Suppressor macrophage treated with lipopolysaccharide for 1 hour (primary cell): Measurements from ENCODE around the gene KLHL8.
"Not testable (repeated sequence)": the region's sequence is repeated elsewhere in the genome, so short reads cannot be mapped to it uniquely, and the experiment has no call there.

ENCODE experiments used
- DNase-seq, 3 donors: peaks; one replicate each; pipeline ENCODE4 v3.0.0-alpha.2; 2020 to 2022

The KLHL8 gene

GRCh38 chr4:87227751-87228151 is 7.3 kb upstream of the KLHL8 start:
- DNase-seq = peak; percentile 61 to 75 (median 62)

DNA sequence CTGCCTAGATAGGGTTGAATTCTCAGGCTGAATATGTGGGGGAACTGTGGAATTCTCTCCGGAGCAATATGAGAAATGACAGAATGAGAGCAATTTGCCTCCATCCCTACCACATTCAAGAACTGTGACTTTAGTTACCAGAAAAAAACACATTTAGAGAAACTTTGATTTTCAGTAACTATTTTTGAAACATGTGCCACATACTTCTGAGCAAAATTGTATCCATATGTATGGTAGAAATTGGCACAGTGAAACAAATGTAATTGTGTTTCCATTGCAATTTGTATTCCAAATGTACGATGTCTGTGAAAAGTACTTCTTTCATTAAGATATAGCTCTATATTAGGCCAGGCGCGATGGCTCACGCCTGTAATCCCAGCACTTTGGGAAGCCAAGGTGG is 5.5 kb upstream of the KLHL8 start:
- DNase-seq = peak in 1 of 3 donors; percentile 5

DNA sequence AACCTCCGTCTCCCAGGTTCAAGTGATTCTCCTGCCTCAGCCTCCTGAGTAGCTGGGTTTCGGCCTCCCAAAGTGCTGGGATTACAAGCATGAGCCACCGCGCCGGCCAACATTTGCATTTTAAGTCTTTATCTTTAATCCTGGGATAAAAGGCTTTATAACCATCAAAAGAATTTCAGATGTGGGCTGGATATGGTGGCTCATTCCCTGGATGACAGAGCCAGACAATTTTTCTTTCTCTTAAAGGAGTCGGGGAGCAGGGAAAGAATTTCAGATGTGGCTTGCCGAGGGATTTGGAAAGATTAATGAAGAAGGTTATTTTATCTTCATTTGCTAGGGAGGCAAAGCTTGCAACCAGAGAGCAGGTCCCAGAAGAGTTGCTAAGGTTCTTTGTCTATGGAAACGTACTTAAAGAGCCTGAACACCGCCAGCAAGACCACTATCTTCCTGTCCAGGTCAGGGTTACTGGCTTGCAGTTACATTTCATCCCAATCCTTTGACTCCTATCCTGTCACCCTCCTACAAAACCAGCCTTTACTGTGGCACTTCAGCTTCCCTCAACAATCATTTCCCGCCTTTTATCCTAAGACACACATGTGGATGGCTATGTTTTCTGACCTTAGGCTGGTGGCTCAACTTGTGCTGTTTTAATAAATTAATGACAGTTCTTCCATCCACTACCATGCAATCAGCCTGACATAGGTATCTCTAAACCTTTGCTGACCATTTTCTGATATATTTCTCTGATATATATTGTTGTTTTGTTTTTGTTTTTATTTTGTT is 3.9 kb upstream of the KLHL8 start:
- peak in 1 of 3 donors; percentile 15 for DNase-seq

DNA sequence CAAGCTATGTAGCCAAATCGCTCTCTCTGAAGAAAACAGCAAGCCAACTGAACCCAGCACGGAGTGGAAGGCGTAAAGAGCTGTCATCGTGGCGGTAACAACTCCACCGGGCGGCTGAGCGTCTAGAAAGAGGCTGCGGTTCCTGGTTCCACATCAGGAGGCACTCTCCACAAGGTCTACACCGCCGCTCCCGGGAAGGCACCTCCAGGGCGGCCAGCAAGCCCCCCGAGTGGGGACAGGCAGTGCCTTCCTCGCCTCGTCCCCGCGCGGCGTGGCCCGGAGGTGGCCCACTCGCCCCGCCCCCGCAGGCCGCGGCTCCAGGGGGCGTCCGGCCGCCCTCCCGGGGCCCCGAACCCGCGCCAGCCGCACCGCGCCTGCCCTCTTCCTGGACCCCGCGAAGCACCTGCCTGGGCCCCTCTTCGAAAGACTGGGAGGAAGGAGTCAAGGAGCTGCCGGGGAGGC is 755 bp downstream of the KLHL8 start:
- peak; percentile 58 to 72 (median 67) for DNase-seq

DNA sequence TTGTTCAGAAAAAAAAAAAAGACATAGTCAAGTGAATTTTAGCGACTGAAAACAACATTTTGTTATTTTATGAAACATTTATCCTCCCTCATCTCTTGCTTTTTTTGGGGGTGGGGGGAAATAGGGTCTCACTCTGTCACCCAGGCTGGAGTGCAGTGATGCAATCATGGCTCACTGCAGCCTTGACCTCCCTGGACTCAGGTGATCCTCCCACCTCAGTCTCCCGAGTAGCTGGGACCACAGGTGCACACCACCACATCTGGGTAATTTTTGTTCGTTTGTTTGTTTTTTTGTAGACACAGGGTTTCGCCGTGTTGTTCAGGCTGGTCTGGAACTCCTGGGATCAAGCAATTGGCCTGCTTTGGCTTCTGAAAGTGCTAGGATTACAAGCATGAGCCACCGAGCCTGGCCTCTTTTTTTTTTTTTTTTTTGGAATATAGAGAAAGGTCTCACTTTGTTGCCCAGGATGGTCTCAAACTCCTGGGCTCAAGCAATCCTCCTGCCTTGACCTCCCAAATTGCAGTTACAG is 3.1 kb downstream of the KLHL8 start:
- DNase-seq = not testable (repeated sequence)

DNA sequence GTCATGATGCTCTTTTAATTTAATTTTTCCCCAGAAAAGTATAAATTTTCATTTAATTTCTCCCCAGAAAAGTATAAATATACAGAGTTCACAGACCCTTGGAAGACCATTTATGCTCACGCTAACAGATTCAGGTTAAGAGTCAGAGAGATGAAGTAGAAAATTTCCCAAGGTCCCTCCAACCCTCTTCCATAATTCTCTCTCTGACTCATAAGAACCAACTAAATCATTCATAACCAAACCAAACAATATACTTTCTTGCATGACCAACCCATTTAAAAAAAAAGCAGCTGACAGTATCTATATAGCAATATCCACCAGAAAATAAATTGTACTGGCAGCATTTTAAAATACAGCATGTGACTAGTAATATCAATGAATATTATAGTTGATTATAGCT is 3.9 kb downstream of the KLHL8 start:
- peak in 2 of 3 donors; percentile 41 to 47 for DNase-seq

GRCh38 chr4:87213421-87214075 is 6.9 kb downstream of the KLHL8 start:
- DNase-seq = no peak

DNA sequence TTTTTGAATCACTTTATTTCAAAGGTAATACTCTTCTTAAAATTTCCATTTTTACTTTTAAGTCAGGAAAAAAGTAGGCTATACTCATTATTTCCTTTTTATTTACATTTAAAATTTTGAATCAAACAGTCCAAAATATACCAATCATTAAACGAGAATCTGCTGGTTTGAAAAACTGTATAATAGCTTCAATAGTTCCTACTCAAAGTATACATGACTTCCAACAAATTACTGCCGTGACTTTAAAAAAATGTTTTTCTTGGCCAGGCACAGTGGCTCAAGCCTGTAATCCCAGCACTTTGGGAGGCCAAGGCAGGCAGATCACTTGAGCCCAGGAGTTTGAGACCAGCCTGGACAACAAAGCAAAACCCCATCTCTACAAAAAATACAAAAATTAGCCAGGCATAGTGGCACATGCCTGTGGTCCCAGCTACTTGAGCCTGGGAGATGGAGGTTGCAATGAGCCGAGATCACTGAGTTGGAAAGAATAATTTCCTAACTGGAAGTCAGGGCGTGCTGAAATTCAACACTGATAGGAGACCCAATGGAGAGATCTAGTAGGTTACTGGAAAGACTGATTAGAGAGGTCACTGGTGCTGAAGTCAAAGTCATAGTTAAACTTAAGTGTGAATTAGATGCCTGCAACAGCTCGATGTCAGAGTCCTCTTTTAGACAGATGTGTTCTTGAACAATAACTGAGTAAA is 9.0 kb downstream of the KLHL8 start:
- DNase-seq = no peak

- peak; percentile 86 to 94 (median 92) for DNase-seq
Observed at GRCh38 chr4:87209696-87210095, 10.7 kb downstream of the KLHL8 start.

- DNase-seq = peak in 2 of 3 donors; percentile 4 to 21
Observed at GRCh38 chr4:87209182-87209581, 11.2 kb downstream of the KLHL8 start.

DNA sequence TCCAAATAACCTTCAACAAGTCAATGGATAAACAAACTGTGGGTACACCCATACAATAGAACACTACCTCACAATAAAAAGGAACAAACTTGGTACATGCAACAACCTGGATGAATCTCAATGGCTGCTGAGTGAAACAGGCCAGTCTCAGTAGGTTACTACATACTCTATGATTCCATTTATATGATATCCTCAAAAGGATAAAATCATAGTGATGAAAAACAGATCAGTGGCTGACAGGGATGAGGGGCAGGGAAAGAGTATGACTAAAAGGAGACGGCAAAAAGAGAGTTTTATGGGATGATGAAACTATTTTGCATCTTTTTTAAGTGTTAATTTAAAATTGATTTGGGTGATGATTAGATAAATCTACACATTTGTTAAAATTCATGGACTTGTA is 15.9 kb downstream of the KLHL8 start:
- DNase-seq = no peak

GRCh38 chr4:87196927-87197326 is 23.5 kb downstream of the KLHL8 start:
- no peak for DNase-seq

GRCh38 chr4:87196146-87196545 is 24.3 kb downstream of the KLHL8 start:
- DNase-seq = no peak

GRCh38 chr4:87193958-87194675 is 26.3 kb downstream of the KLHL8 start:
- DNase-seq = no peak

GRCh38 chr4:87192145-87192919 is 28.1 kb downstream of the KLHL8 start:
- no peak for DNase-seq

DNA sequence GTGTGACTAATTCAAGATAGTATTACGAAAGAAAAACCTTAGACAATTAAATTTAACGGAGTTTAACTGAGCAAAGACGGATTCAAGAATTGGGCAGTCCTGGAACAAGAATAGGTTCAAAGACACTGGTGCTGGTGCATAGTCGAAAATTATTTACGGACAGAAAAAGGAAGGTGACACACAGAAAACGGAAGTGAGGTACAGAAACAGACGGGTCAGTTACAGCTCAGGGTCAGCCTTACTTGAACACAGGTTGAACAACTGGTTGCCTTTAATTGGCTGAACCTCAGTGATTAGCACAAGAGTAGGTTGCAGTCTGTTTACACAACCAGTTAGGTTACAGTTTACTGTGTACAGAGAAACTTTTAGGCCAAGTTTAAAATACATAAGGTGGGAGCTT is 31.5 kb downstream of the KLHL8 start:
- no peak for DNase-seq

GRCh38 chr4:87188048-87188447 is 32.4 kb downstream of the KLHL8 start:
- DNase-seq = no peak

DNA sequence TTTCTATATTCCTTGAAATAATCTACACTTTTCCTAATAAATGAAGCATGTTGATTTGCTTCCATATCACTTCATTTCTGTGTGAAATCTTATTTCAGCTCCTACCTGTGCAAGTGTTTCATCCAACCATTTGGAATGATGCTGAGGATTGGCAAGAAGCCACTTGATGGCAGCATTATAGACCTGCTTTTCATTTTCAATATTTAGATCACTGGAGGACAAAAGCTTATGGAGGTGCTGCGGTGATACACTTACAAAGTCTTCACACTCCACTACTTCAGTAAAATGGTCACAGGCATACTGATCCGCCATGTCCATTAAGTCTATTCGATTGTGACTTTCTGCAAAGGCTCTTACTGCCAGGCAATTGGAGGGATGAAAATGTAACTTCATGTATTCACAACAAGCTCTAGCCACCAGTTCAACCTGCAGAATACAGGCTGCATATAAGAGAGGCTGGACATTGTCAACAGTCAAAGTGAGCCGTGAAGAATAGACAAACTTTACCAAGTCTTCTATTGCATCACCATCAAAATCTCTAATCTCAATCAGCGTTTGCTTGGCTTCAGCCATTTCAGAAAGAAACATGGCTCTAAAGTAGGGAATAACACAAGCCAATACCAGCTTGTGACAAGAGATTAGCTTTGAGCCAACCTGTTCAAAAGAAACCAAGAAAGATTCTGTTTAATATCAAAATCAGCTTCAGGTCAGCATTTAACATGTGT is 35.1 kb downstream of the KLHL8 start:
- DNase-seq = no peak

DNA sequence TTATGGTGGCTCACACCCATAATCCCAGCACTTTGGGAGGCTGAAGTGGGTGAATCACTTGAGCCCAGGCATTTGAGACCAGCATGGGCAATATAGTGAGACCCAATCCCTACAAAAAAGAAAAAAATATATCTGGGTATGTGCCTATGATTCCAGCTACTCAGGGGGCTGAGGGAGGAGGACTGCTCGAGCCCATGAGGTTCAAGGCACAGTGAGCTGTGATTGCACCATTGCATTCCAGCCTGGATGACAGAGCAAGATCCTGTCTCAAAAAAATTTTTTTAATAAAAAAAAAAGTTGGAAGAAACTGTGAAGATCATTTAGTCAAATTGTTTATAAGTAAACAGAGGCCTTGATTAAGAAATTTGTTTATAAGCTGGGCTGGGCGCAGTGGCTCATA is 39.7 kb downstream of the KLHL8 start:
- no peak for DNase-seq

- no peak for DNase-seq
Observed at GRCh38 chr4:87179751-87180150, 40.7 kb downstream of the KLHL8 start.

GRCh38 chr4:87174672-87175071 is 45.7 kb downstream of the KLHL8 start:
- DNase-seq = no peak
